Measurements from ENCODE around the gene UGT1A9. TPM values are rescaled to one million over a fixed set of nuclear protein-coding genes. Genes with fewer than 3 reads are reported as not detected.

Gene UGT1A9
- total and polyA plus RNA-seq, 7 experiments from 2014 or later, result not detected

DNA sequence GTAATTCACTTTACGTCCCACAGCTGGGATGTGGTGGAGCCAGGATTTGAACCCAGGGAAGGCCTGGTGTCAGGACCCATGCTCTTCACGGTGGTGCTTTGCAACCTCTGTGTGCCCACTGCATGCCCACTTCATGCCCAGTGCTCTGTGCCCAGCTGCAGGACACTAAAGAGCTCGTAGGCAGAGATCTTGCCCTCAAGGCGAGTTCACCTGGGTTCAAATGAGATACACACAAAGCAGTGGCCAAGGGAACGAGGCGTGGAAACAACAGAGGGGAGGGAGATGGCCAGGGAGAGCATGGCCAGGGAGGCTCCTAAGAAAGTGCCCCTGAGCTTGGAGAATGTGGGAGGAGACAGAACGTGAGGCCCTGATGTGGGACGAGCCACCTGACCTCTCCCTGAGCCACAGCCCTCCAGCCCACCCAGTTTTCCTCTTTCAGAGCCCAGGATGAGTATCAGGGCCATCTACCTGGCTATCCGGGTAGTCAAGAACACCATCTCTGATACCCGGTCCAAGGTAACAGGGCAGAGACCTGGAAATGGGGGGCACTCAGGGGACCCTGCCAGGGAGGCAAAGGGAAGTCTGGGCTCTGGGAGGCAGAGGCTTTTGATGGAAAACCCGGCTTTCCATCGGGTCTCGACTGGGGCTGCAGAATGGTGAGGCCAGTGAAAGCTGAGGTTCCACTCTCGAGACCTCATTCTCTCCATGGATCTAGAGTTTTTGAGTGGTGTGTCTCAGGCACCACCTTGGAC lies 126.8 kb downstream of the UGT1A9 start:
- CTCF ChIA-PET, result no interaction called here

GRCh38 chr2:233799087-233799665 lies 127.5 kb downstream of the UGT1A9 start:
- Histone ChIP-seq H3K27ac (ENCODE audit: low read depth, low read length) (no peak overlapping the region), H3K9me3 (ENCODE audit: control insufficient read depth in 2 of 3, low read length in 3 of 3) (no peaks in the 10 kb centered on the region), H3K27me3 (ENCODE audit: control insufficient read depth in 2 of 2, insufficient read depth in 2 of 2, low read length in 2 of 2) (no peaks in the 10 kb centered on the region), H3K4me1 (ENCODE audit: control insufficient read depth in 2 of 2, insufficient read depth in 2 of 2, low read length in 2 of 2) (no peaks in the 10 kb centered on the region), H3K36me3 (ENCODE audit: control insufficient read depth in 2 of 3, insufficient read depth in 3 of 3, low read length in 3 of 3) (no peaks in the 10 kb centered on the region), H3K4me3 (ENCODE audit: low read length) (no peak overlapping the region)
- no peaks in the 10 kb centered on the region for H3K36me3 Mint-ChIP-seq
- H3K4me1 Mint-ChIP-seq, result peaks cover 0 to 2% (median 0%) of the 10 kb centered on the region in 7 donors
- peaks cover 0 to 2% (median 0%) of the 10 kb centered on the region in 11 donors for H3K9me3 Mint-ChIP-seq
- ATAC-seq (no peak), DNase-seq (no peak)
- H3K27ac Mint-ChIP-seq, result no peak overlapping the region
- ChIA-PET CTCF (no interaction called here), POLR2A (no interaction called here)
- no peak overlapping the region for H3K4me3 Mint-ChIP-seq
- H3K27me3 Mint-ChIP-seq, result peaks cover 0 to 16% (median 12%) of the 10 kb centered on the region in 5 donors
- intact Hi-C loops (cut with micrococcal nuclease), result no loop called here

More for the DNA sequence above, 126.8 kb downstream of the UGT1A9 start:
- peaks cover 0 to 2% (median 0%) of the 10 kb centered on the region in 11 donors for H3K9me3 Mint-ChIP-seq
- H3K36me3 ChIP-seq (ENCODE audit: control insufficient read depth in 2 of 3, insufficient read depth in 3 of 3, low read length in 3 of 3), result no peaks in the 10 kb centered on the region
- H3K4me3 Mint-ChIP-seq, result no peak overlapping the region
- H3K4me1 Mint-ChIP-seq, result peaks cover 0 to 2% (median 0%) of the 10 kb centered on the region in 7 donors
- peak in 2 of 9 donors; percentile 3 to 11 for DNase-seq
- no peaks in the 10 kb centered on the region for H3K4me1 ChIP-seq (ENCODE audit: control insufficient read depth in 2 of 2, insufficient read depth in 2 of 2, low read length in 2 of 2)
- no peak overlapping the region for H3K27ac Mint-ChIP-seq
- no peaks in the 10 kb centered on the region for H3K36me3 Mint-ChIP-seq
- no peak overlapping the region for H3K27ac ChIP-seq (ENCODE audit: low read depth, low read length)
- no peak for ATAC-seq
- no peak overlapping the region for H3K4me3 ChIP-seq (ENCODE audit: low read length)
- no peaks in the 10 kb centered on the region for H3K27me3 ChIP-seq (ENCODE audit: control insufficient read depth in 2 of 2, insufficient read depth in 2 of 2, low read length in 2 of 2)
- intact Hi-C loops (cut with micrococcal nuclease), result no loop called here
- POLR2A ChIA-PET, result no interaction called here
- no peaks in the 10 kb centered on the region for H3K9me3 ChIP-seq (ENCODE audit: control insufficient read depth in 2 of 3, low read length in 3 of 3)
- H3K27me3 Mint-ChIP-seq, result peaks cover 0 to 14% (median 8%) of the 10 kb centered on the region in 5 donors

DNA sequence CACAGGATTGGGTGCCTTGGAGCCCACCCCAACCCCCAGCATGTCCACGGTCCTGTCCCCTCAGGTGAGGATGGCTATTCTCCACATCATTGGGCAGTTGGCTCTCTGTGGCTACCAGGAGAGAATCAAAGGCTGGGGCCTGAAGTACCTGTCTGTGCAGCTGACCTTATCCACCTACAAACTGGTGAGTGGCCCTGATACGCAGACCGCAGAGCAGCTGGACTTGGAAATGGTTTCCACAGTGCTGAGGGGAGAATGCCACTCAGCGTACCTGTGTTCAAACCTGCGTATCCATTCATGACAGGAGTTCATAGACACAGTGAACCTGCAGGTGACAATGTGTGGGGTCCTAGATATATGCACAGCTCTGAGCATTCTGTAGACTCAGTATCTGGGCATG lies 128.0 kb downstream of the UGT1A9 start:
- Mint-ChIP-seq H3K27me3 (peaks cover 0 to 20% (median 15%) of the 10 kb centered on the region in 5 donors), H3K4me1 (peaks cover 0 to 2% (median 0%) of the 10 kb centered on the region in 7 donors), H3K27ac (no peak overlapping the region), H3K36me3 (no peaks in the 10 kb centered on the region), H3K9me3 (peaks cover 0 to 2% (median 0%) of the 10 kb centered on the region in 11 donors), H3K4me3 (no peak overlapping the region)
- Histone ChIP-seq H3K27ac (ENCODE audit: low read depth, low read length) (no peak overlapping the region), H3K4me1 (ENCODE audit: control insufficient read depth in 2 of 2, insufficient read depth in 2 of 2, low read length in 2 of 2) (no peaks in the 10 kb centered on the region), H3K9me3 (ENCODE audit: control insufficient read depth in 2 of 3, low read length in 3 of 3) (no peaks in the 10 kb centered on the region), H3K27me3 (ENCODE audit: control insufficient read depth in 2 of 2, insufficient read depth in 2 of 2, low read length in 2 of 2) (no peaks in the 10 kb centered on the region), H3K4me3 (ENCODE audit: low read length) (no peak overlapping the region), H3K36me3 (ENCODE audit: control insufficient read depth in 2 of 3, insufficient read depth in 3 of 3, low read length in 3 of 3) (no peaks in the 10 kb centered on the region)
- ChIA-PET CTCF (no interaction called here), POLR2A (no interaction called here)
- no peak for DNase-seq
- no peak for ATAC-seq
- intact Hi-C loops (cut with micrococcal nuclease), result no loop called here

- H3K9me3 Mint-ChIP-seq, result no peaks in the 10 kb centered on the region
- H3K27me3 Mint-ChIP-seq, result peaks cover 2 to 20% (median 15%) of the 10 kb centered on the region in 5 donors
- H3K4me1 Mint-ChIP-seq, result peaks cover 0 to 2% (median 0%) of the 10 kb centered on the region in 7 donors
- intact Hi-C loops (cut with micrococcal nuclease), result no loop called here
- Histone ChIP-seq H3K27ac (ENCODE audit: low read depth, low read length) (no peak overlapping the region), H3K4me3 (ENCODE audit: low read length) (no peak overlapping the region), H3K4me1 (ENCODE audit: control insufficient read depth in 2 of 2, insufficient read depth in 2 of 2, low read length in 2 of 2) (no peaks in the 10 kb centered on the region), H3K9me3 (ENCODE audit: control insufficient read depth in 2 of 3, low read length in 3 of 3) (no peaks in the 10 kb centered on the region), H3K27me3 (ENCODE audit: control insufficient read depth in 2 of 2, insufficient read depth in 2 of 2, low read length in 2 of 2) (no peaks in the 10 kb centered on the region), H3K36me3 (ENCODE audit: control insufficient read depth in 2 of 3, insufficient read depth in 3 of 3, low read length in 3 of 3) (no peaks in the 10 kb centered on the region)
- no peaks in the 10 kb centered on the region for H3K36me3 Mint-ChIP-seq
- POLR2A ChIA-PET, result no interaction called here
- no peak for DNase-seq
- no peak overlapping the region for H3K4me3 Mint-ChIP-seq
- CTCF ChIA-PET, result no interaction called here
- ATAC-seq, result no peak
- H3K27ac Mint-ChIP-seq, result no peak overlapping the region
These were observed 128.5 kb downstream of the UGT1A9 start for GRCh38 chr2:233800208-233800607.

DNA sequence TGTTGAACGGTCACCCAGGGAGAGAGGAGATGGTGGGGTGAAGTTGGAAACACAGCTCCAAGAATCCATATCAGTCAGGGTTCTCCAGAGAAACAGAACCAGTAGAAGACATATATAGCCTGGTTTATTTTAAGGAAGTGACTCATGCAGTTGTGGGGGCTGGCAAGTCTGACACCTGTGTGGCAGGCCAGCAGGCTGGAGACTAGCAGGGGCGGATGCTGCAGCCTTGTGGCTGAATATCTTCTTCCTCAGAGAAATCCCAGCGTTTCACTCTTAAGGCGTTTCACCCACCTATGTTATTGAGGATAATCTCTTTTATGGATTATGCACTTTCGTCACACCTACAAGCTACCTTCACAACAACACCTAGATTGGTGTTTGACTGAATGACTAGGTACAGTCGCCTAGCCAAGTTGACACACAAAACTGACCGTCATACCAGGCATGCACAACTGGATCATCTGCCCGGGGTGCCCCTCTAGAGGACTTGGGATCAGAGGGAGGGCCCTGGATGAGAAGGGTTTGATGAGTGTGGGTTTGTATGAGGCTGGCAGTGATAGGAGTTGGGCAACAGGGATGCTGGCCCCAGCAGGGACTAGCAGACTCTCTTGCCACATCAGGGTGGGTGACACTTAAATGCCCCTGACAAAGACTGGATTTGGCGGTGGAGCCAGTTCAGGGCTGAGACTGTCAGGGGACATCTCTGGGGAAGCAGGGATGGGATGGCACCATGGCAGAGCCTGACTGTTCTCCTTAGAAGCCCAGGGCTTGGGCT lies 129.8 kb downstream of the UGT1A9 start:
- Histone ChIP-seq H3K27me3 (ENCODE audit: control insufficient read depth in 2 of 2, insufficient read depth in 2 of 2, low read length in 2 of 2) (no peaks in the 10 kb centered on the region), H3K27ac (ENCODE audit: low read depth, low read length) (no peak overlapping the region), H3K36me3 (ENCODE audit: control insufficient read depth in 2 of 3, insufficient read depth in 3 of 3, low read length in 3 of 3) (no peaks in the 10 kb centered on the region), H3K4me3 (ENCODE audit: low read length) (no peak overlapping the region), H3K4me1 (ENCODE audit: control insufficient read depth in 2 of 2, insufficient read depth in 2 of 2, low read length in 2 of 2) (no peaks in the 10 kb centered on the region), H3K9me3 (ENCODE audit: control insufficient read depth in 2 of 3, low read length in 3 of 3) (no peaks in the 10 kb centered on the region)
- Mint-ChIP-seq H3K27me3 (peaks cover 7 to 20% (median 15%) of the 10 kb centered on the region in 5 donors), H3K4me3 (no peak overlapping the region), H3K36me3 (no peaks in the 10 kb centered on the region), H3K9me3 (no peaks in the 10 kb centered on the region), H3K27ac (no peak overlapping the region), H3K4me1 (peaks cover 0 to 2% (median 0%) of the 10 kb centered on the region in 7 donors)
- intact Hi-C loops (cut with micrococcal nuclease), result no loop called here
- CTCF ChIA-PET, result no interaction called here
- DNase-seq (peak in 1 of 9 donors; percentile 11), ATAC-seq (no peak)
- POLR2A ChIA-PET, result no interaction called here

DNA sequence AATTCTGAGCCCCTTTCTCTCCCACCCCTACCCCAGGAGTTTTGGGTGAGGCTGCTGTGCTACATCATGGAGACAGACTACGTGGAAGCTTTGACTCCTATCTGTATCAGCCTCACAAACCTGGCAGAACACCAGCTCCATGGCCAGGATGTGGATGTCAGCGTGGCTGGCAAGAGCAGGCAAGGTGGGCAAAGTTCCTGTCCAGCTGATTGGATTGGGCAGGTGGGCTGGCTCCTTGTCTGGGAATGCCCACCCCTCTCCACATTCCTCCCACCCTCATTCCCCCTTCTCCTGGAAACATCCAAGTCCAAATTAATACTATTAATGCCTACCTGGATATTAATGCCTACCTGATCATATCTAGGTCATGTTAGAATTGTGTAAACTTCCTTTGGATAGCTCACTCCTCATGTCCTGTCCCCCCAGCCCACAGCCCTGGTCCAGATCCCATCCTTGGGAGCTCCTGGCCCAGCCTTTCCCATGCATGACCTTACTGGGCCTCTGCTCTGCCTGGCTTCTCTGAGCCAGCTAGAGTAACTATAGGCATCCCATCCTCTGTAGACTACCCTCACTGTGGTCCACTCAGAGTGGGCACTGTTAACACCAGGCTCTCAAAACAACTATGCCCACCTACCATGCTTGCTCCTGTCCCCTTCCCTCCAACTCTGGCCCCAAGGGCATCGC lies 130.6 kb downstream of the UGT1A9 start:
- no peaks in the 10 kb centered on the region for H3K4me1 ChIP-seq (ENCODE audit: control insufficient read depth in 2 of 2, insufficient read depth in 2 of 2, low read length in 2 of 2)
- H3K27ac ChIP-seq (ENCODE audit: low read depth, low read length), result no peak overlapping the region
- ChIA-PET POLR2A (no interaction called here), CTCF (no interaction called here)
- ATAC-seq (no peak), DNase-seq (peak in 1 of 9 donors; percentile 0)
- H3K36me3 ChIP-seq (ENCODE audit: control insufficient read depth in 2 of 3, insufficient read depth in 3 of 3, low read length in 3 of 3), result no peaks in the 10 kb centered on the region
- Mint-ChIP-seq H3K9me3 (no peaks in the 10 kb centered on the region), H3K4me3 (no peak overlapping the region), H3K27me3 (peaks cover 7 to 20% (median 15%) of the 10 kb centered on the region in 5 donors), H3K4me1 (peaks cover 0 to 2% (median 0%) of the 10 kb centered on the region in 7 donors), H3K27ac (no peak overlapping the region), H3K36me3 (no peaks in the 10 kb centered on the region)
- no peak overlapping the region for H3K4me3 ChIP-seq (ENCODE audit: low read length)
- H3K9me3 ChIP-seq (ENCODE audit: control insufficient read depth in 2 of 3, low read length in 3 of 3), result no peaks in the 10 kb centered on the region
- no peaks in the 10 kb centered on the region for H3K27me3 ChIP-seq (ENCODE audit: control insufficient read depth in 2 of 2, insufficient read depth in 2 of 2, low read length in 2 of 2)
- intact Hi-C loops (cut with micrococcal nuclease), result no loop called here

All from naive thymus-derived CD4-positive, alpha-beta T cell (primary cell).